NCI-H1417 treated with DMSO at 0.1 percent for 48 hours (cell line): ENCODE results near the gene RBBP6.
"Not testable (repeated sequence)": the region's sequence is repeated elsewhere in the genome, so short reads cannot be mapped to it uniquely, and the experiment has no call there.

Source experiments
- DNase-seq: peaks from one replicate; lab custom pipeline; 2025; lab: John Stamatoyannopoulos, UW

Gene RBBP6

GRCh38 chr16:24539295-24539849, at the start of gene RBBP6:
RBBP6 (plus strand) TSS chr16:24539566; CDS start chr16:24540627, 1,061 bp downstream.
- DNase-seq: peak; percentile 81

GRCh38 chr16:24490866-24491265, 48.5 kb upstream of the RBBP6 start:
- DNase-seq: no peak

- no peak for DNase-seq
Observed at GRCh38 chr16:24491731-24492130, 47.6 kb upstream of the RBBP6 start.

- no peak for DNase-seq
Observed at GRCh38 chr16:24493821-24494220, 45.5 kb upstream of the RBBP6 start.

GRCh38 chr16:24495207-24495606, 44.2 kb upstream of the RBBP6 start:
- not testable (repeated sequence) for DNase-seq

GRCh38 chr16:24497440-24497839, 41.9 kb upstream of the RBBP6 start:
- no peak for DNase-seq

GRCh38 chr16:24499193-24499814, 40.1 kb upstream of the RBBP6 start:
- DNase-seq: no peak

GRCh38 chr16:24504472-24505345, 34.7 kb upstream of the RBBP6 start:
- no peak for DNase-seq

GRCh38 chr16:24505959-24506358, 33.4 kb upstream of the RBBP6 start:
- DNase-seq: no peak

- no peak for DNase-seq
Observed at GRCh38 chr16:24507959-24508480, 31.3 kb upstream of the RBBP6 start.

- no peak for DNase-seq
Observed at GRCh38 chr16:24508614-24509013, 30.8 kb upstream of the RBBP6 start.

GRCh38 chr16:24509536-24509935, 29.8 kb upstream of the RBBP6 start:
- DNase-seq: no peak

GRCh38 chr16:24511174-24511573, 28.2 kb upstream of the RBBP6 start:
- no peak for DNase-seq

GRCh38 chr16:24511792-24512191, 27.6 kb upstream of the RBBP6 start:
- no peak for DNase-seq

GRCh38 chr16:24514096-24514495, 25.3 kb upstream of the RBBP6 start:
- no peak for DNase-seq

- no peak for DNase-seq
Observed at GRCh38 chr16:24515186-24515585, 24.2 kb upstream of the RBBP6 start.

- peak; percentile 50 for DNase-seq
Observed at GRCh38 chr16:24516900-24517669, 22.3 kb upstream of the RBBP6 start.

- no peak for DNase-seq
Observed at GRCh38 chr16:24518498-24518897, 20.9 kb upstream of the RBBP6 start.

GRCh38 chr16:24520983-24521382, 18.4 kb upstream of the RBBP6 start:
- no peak for DNase-seq

- DNase-seq: no peak
Observed at GRCh38 chr16:24522751-24523150, 16.6 kb upstream of the RBBP6 start.

GRCh38 chr16:24523569-24523968, 15.8 kb upstream of the RBBP6 start:
- DNase-seq: no peak
